H9 (cell line): Measurements from ENCODE around the gene TAP2. TPM values are rescaled to one million over a fixed set of nuclear protein-coding genes. Genes with fewer than 3 reads are reported as not detected.

ENCODE experiments used
- DNase-seq: peaks from one replicate; pipeline ENCODE4 v3.0.0-alpha.2; 2017
- H2AFZ ChIP-seq: one replicate; pipeline ENCODE4 v1.6.1; 2013; ENCODE audit warnings: mild to moderate bottlenecking, low read length, control low read depth, moderate library complexity
- H2AK5ac ChIP-seq: 2 replicates; pipeline ENCODE4 v1.6.1; 2013; ENCODE audit warnings: low read length, control low read depth, mixed read lengths; ENCODE audit not compliant: insufficient read length
- H2BK120ac ChIP-seq: one replicate; pipeline ENCODE4 v1.6.1; 2013; ENCODE audit warnings: low read depth, mild to moderate bottlenecking, low read length, control low read depth, inconsistent platforms; ENCODE audit not compliant: poor library complexity, severe bottlenecking
- H2BK12ac ChIP-seq: 2 replicates; pipeline ENCODE4 v1.6.1; 2013; ENCODE audit warnings: low read length, control low read depth, mixed read lengths, low read depth; ENCODE audit not compliant: insufficient read length
- H2BK15ac ChIP-seq: 2 replicates; pipeline ENCODE4 v1.6.1; 2013; ENCODE audit warnings: low read depth, low read length, control low read depth
- H2BK20ac ChIP-seq: one replicate; pipeline ENCODE4 v1.6.1; 2013; ENCODE audit warnings: low read depth, mild to moderate bottlenecking, low read length, control low read depth, inconsistent platforms; ENCODE audit not compliant: poor library complexity, severe bottlenecking
- H2BK5ac ChIP-seq: 2 replicates; pipeline ENCODE4 v1.6.1; 2013; ENCODE audit warnings: low read length, control low read depth, mixed read lengths; ENCODE audit not compliant: insufficient read length
- H3K14ac ChIP-seq: 2 replicates; pipeline ENCODE4 v1.6.1; 2013; ENCODE audit warnings: low read length, control low read depth; ENCODE audit not compliant: insufficient read depth
- H3K18ac ChIP-seq: 2 replicates; pipeline ENCODE4 v1.6.1; 2013; ENCODE audit warnings: low read depth, mild to moderate bottlenecking, mixed read lengths, low read length, control low read depth; ENCODE audit not compliant: insufficient read length
- H3K23ac ChIP-seq: 2 replicates; pipeline ENCODE4 v1.6.1; 2013; ENCODE audit warnings: low read length, control low read depth, mixed read lengths, low read depth; ENCODE audit not compliant: insufficient read length
- H3K23me2 ChIP-seq: 2 replicates; pipeline ENCODE4 v1.6.1; 2013; ENCODE audit warnings: low read depth, mild to moderate bottlenecking, mixed read lengths, low read length, control low read depth; ENCODE audit not compliant: insufficient read length, poor library complexity, severe bottlenecking
- H3K27ac ChIP-seq: 2 replicates; pipeline ENCODE4 v1.5.1; 2013; ENCODE audit warnings: low read length, control low read depth, mixed read lengths, low read depth; ENCODE audit not compliant: insufficient read length
- H3K27me3 ChIP-seq: 2 replicates; pipeline ENCODE4 v1.6.1; 2013; ENCODE audit warnings: low read length, control low read depth, inconsistent platforms; ENCODE audit not compliant: insufficient read depth
- H3K4ac ChIP-seq: 2 replicates; pipeline ENCODE4 v1.6.1; 2013; ENCODE audit warnings: low read depth, mild to moderate bottlenecking, control low read depth, inconsistent platforms, low read length, moderate library complexity
- H3K4me1 ChIP-seq: 2 replicates; pipeline ENCODE4 v1.6.1; 2013; ENCODE audit warnings: low read length, control low read depth, inconsistent platforms; ENCODE audit not compliant: insufficient read depth
- H3K4me2 ChIP-seq: 2 replicates; pipeline ENCODE4 v1.6.1; 2013; ENCODE audit warnings: low read length, control low read depth, mixed read lengths; ENCODE audit not compliant: insufficient read length, insufficient read depth
- H3K56ac ChIP-seq: 2 replicates; pipeline ENCODE4 v1.6.1; 2013; ENCODE audit warnings: low read depth, mild to moderate bottlenecking, mixed read lengths, low read length, control low read depth; ENCODE audit not compliant: insufficient read length
- H3K79me1 ChIP-seq: 2 replicates; pipeline ENCODE4 v1.6.1; 2013; ENCODE audit warnings: low read depth, mild to moderate bottlenecking, moderate library complexity, low read length, control low read depth, inconsistent platforms; ENCODE audit not compliant: insufficient read depth, poor library complexity, severe bottlenecking
- H3K79me2 ChIP-seq: 2 replicates; pipeline ENCODE4 v1.6.1; 2013; ENCODE audit warnings: low read length, control low read depth, inconsistent platforms; ENCODE audit not compliant: insufficient read depth
- H3K9ac ChIP-seq: 2 replicates; pipeline ENCODE4 v1.6.1; 2013; ENCODE audit warnings: low read length, control low read depth, mixed read lengths; ENCODE audit not compliant: insufficient read length; ENCODE audit errors: extremely low read depth
- H3K9me3 ChIP-seq: one replicate; pipeline ENCODE4 v1.6.1; 2013; ENCODE audit warnings: low read depth, low read length, inconsistent platforms; ENCODE audit not compliant: control insufficient read depth
- H3T11ph ChIP-seq: one replicate; pipeline ENCODE4 v1.6.1; 2013; ENCODE audit warnings: mild to moderate bottlenecking, low read length, control low read depth, inconsistent platforms
- H4K20me1 ChIP-seq: one replicate; pipeline ENCODE4 v1.6.1; 2013; ENCODE audit not compliant: control insufficient read depth, insufficient read length, insufficient read depth
- H4K5ac ChIP-seq: 2 replicates; pipeline ENCODE4 v1.6.1; 2013; ENCODE audit warnings: low read depth, mild to moderate bottlenecking, mixed read lengths, low read length, control low read depth; ENCODE audit not compliant: insufficient read length
- H4K8ac ChIP-seq: replicated peaks from 2 replicates; pipeline ENCODE4 v1.6.1; 2013; ENCODE audit warnings: low read length, control low read depth, mixed read lengths, low read depth; ENCODE audit not compliant: insufficient read length
- H4K91ac ChIP-seq: 2 replicates; pipeline ENCODE4 v1.6.1; 2013; ENCODE audit warnings: low read depth, mild to moderate bottlenecking, moderate library complexity, mixed read lengths, low read length, control low read depth; ENCODE audit not compliant: insufficient read length
- H3K27ac Mint-ChIP-seq, 3 experiments: 2 replicates in 2 of 3; 3 replicates in 1 of 3; pipeline ENCODE4 v1.8.0; 2020 to 2021; ENCODE audit warnings: mixed read lengths in 3 of 3, mild to moderate bottlenecking in 1 of 3, moderate library complexity in 1 of 3
- H3K27me3 Mint-ChIP-seq: 2 replicates; pipeline ENCODE4 v1.8.0; 2021; ENCODE audit warnings: low read depth, mild to moderate bottlenecking, moderate library complexity, mixed read lengths
- H3K36me3 Mint-ChIP-seq, 3 experiments: 2 replicates in 2 of 3; 3 replicates in 1 of 3; pipeline ENCODE4 v1.8.0; 2020 to 2021; ENCODE audit warnings: low read depth in 3 of 3, mixed read lengths in 3 of 3; ENCODE audit not compliant: insufficient read depth in 1 of 3
- H3K4me1 Mint-ChIP-seq, 2 experiments: 2 replicates each; pipeline ENCODE4 v1.8.0; 2020; ENCODE audit warnings: mixed read lengths in 2 of 2
- H3K4me3 Mint-ChIP-seq, 2 experiments: 2 replicates in 1 of 2; 3 replicates in 1 of 2; pipeline ENCODE4 v1.8.0; 2020 to 2021; ENCODE audit warnings: mild to moderate bottlenecking in 2 of 2, mixed read lengths in 2 of 2, moderate library complexity in 1 of 2
- H3K9me3 Mint-ChIP-seq, 2 experiments: 2 replicates in 1 of 2; 3 replicates in 1 of 2; pipeline ENCODE4 v1.8.0; 2020; ENCODE audit warnings: mild to moderate bottlenecking in 2 of 2, mixed read lengths in 2 of 2, moderate library complexity in 1 of 2
- WGBS: extraction: QIAGEN DNeasy Blood & Tissue Kit; methylation state at CpG from one replicate; pipeline ENCODE4 v1.1.7; 2013; ENCODE audit warnings: missing lambda C conversion rate, low lambda C conversion rate, mixed read lengths; ENCODE audit not compliant: insufficient read length; ENCODE audit errors: extremely low coverage; 5-methylcytosine and 5-hydroxymethylcytosine counted together
- total RNA-seq: library from RNA; stranded (reverse); gene quantifications from 2 replicates; pipeline ENCODE4 v1.2.1, GENCODE V29; 2021
- TF ChIP-seq, protein P1 (sequence below): fragments of 200-600 bp; sonication (generic); conservative IDR thresholded peaks from 3 replicates; pipeline ENCODE4 v1.8.0; 2021; ENCODE audit warnings: antibody characterized with exemption, mild to moderate bottlenecking

Gene TAP2
- total RNA-seq, 1 experiment from 2014 or later = 16.3 TPM

DNA sequence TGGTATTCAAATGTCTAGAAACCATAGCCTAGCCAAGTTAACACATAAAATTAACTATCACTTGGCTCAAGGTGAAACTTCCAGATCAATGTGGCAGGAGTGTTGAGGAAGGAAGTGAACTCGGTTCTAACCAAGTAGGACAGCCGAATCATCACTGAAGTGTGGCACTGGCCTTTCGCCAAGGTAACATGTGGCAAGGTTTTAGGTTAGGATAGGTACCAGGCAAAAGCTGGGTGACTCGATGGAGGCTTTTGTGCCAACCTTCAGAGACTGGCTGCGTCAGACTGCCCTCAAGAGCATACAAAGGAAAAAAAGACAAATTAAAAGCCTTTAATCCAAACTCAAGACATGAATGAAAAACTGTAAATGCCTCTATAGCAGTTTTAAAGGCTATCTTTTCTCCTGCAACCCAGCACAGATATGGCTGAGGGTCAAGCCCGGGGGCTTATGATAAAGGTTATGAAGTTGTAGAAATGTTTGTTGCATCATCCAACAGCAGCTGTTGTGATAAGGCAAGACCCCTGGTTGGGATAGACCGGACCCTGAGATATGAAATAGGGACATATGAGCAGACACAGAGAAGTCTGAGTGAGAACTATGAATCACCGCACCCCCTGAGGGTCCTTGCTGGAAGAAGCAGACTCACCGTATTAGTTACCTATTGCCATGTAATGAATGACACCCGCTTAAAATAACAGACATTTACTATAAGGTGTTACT lies 27.3 kb upstream of the TAP2 start:
- Histone ChIP-seq H3K4ac (no peak overlapping the region), H4K8ac (no peak overlapping the region), H4K5ac (no peak overlapping the region), H2BK20ac (no peak overlapping the region), H2AFZ (no peak overlapping the region), H3K56ac (no peak overlapping the region), H3K14ac (no peak overlapping the region), H3T11ph (no peak overlapping the region), H3K4me1 (no peaks in the 10 kb centered on the region), H3K27me3 (no peaks in the 10 kb centered on the region), H3K9ac (no peak overlapping the region), H3K79me1 (no peaks in the 10 kb centered on the region), H3K9me3 (no peaks in the 10 kb centered on the region), H3K27ac (no peak overlapping the region), H2BK120ac (no peak overlapping the region), H4K20me1 (no peaks in the 10 kb centered on the region), H2BK5ac (no peak overlapping the region), H2AK5ac (no peak overlapping the region), H3K23ac (no peak overlapping the region), H2BK12ac (no peak overlapping the region), H3K23me2 (no peaks in the 10 kb centered on the region), H2BK15ac (no peak overlapping the region), H3K18ac (no peak overlapping the region), H4K91ac (no peak overlapping the region), H3K4me2 (no peak overlapping the region), H3K79me2 (no peaks in the 10 kb centered on the region)
- no peaks in the 10 kb centered on the region for H3K36me3 Mint-ChIP-seq
- no peaks in the 10 kb centered on the region for H3K9me3 Mint-ChIP-seq
- peaks cover 16% of the 10 kb centered on the region for H3K27me3 Mint-ChIP-seq
- no CpG with 5 or more reads among the region's 10 CpGs for WGBS
- TF ChIP-seq, protein P1, sequence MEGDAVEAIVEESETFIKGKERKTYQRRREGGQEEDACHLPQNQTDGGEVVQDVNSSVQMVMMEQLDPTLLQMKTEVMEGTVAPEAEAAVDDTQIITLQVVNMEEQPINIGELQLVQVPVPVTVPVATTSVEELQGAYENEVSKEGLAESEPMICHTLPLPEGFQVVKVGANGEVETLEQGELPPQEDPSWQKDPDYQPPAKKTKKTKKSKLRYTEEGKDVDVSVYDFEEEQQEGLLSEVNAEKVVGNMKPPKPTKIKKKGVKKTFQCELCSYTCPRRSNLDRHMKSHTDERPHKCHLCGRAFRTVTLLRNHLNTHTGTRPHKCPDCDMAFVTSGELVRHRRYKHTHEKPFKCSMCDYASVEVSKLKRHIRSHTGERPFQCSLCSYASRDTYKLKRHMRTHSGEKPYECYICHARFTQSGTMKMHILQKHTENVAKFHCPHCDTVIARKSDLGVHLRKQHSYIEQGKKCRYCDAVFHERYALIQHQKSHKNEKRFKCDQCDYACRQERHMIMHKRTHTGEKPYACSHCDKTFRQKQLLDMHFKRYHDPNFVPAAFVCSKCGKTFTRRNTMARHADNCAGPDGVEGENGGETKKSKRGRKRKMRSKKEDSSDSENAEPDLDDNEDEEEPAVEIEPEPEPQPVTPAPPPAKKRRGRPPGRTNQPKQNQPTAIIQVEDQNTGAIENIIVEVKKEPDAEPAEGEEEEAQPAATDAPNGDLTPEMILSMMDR = no peak
- no peak overlapping the region for H3K4me3 Mint-ChIP-seq
- no peak for DNase-seq
- peaks cover 5 to 7% of the 10 kb centered on the region in 2 experiments for H3K4me1 Mint-ChIP-seq
- H3K27ac Mint-ChIP-seq = no peak overlapping the region
